Chondrocyte (in vitro differentiated cells): ENCODE measurements around the gene PRUNE1. TPM values are rescaled to one million over a fixed set of nuclear protein-coding genes. Genes with fewer than 3 reads are reported as not detected.

Source experiments
- DNase-seq: peaks from one replicate; pipeline ENCODE4 v3.0.0; 2021; ENCODE audit warnings: mixed read lengths, low spot score
- H3K27ac Mint-ChIP-seq: one replicate; pipeline ENCODE4 v1.8.0; 2021; ENCODE audit warnings: mild to moderate bottlenecking, moderate library complexity, mixed read lengths; ENCODE audit not compliant: unreplicated experiment
- H3K27me3 Mint-ChIP-seq: 2 replicates; pipeline ENCODE4 v1.8.0; 2021; ENCODE audit warnings: low read depth, mixed read lengths
- H3K36me3 Mint-ChIP-seq: 2 replicates; pipeline ENCODE4 v1.8.0; 2021; ENCODE audit warnings: low read depth, mixed read lengths
- H3K4me1 Mint-ChIP-seq: 2 replicates; pipeline ENCODE4 v1.8.0; 2021; ENCODE audit warnings: low read depth, mild to moderate bottlenecking, mixed read lengths
- H3K4me3 Mint-ChIP-seq: one replicate; pipeline ENCODE4 v1.8.0; 2021; ENCODE audit warnings: mild to moderate bottlenecking, moderate library complexity, mixed read lengths; ENCODE audit not compliant: unreplicated experiment
- H3K9me3 Mint-ChIP-seq: 2 replicates; pipeline ENCODE4 v1.8.0; 2021; ENCODE audit warnings: low read depth, mixed read lengths
- total RNA-seq: library from RNA; stranded (reverse); gene quantifications from 3 replicates; pipeline ENCODE4 v1.2.1, GENCODE V29; 2021
- TF ChIP-seq, protein P1 (sequence below): fragments of 200-600 bp; sonication (generic); IDR thresholded peaks from 2 replicates; pipeline ENCODE4 v1.5.0; 2021; ENCODE audit warnings: antibody characterized with exemption, mild to moderate bottlenecking, moderate library complexity

Gene PRUNE1
- total RNA-seq, 1 donor from 2014 or later = 14.1 TPM

DNA sequence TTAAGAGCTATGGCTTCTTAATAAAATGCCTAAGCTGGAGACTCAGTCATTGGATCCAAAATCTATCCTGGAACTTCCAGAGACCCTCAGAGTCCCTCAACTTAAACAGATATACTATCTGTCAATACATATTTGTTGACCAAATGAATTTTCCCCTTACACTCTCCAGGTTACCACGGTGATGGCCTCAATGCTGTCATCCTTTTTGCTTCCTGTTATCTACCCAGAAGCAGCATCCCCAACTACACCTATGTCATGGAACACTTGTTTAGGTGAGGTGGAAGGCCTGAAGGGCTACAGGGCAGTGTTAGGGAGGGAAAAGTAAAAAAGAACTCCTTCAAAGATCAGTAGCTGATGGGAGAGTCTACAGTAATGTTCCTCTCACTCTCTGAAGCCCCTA is 34.9 kb downstream of the PRUNE1 start:
- peaks cover 4% of the 10 kb centered on the region for H3K4me1 Mint-ChIP-seq
- no peaks in the 10 kb centered on the region for H3K27me3 Mint-ChIP-seq
- TF ChIP-seq, protein P1, sequence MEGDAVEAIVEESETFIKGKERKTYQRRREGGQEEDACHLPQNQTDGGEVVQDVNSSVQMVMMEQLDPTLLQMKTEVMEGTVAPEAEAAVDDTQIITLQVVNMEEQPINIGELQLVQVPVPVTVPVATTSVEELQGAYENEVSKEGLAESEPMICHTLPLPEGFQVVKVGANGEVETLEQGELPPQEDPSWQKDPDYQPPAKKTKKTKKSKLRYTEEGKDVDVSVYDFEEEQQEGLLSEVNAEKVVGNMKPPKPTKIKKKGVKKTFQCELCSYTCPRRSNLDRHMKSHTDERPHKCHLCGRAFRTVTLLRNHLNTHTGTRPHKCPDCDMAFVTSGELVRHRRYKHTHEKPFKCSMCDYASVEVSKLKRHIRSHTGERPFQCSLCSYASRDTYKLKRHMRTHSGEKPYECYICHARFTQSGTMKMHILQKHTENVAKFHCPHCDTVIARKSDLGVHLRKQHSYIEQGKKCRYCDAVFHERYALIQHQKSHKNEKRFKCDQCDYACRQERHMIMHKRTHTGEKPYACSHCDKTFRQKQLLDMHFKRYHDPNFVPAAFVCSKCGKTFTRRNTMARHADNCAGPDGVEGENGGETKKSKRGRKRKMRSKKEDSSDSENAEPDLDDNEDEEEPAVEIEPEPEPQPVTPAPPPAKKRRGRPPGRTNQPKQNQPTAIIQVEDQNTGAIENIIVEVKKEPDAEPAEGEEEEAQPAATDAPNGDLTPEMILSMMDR = no peak
- H3K9me3 Mint-ChIP-seq = no peaks in the 10 kb centered on the region
- peaks cover 8% of the 10 kb centered on the region for H3K36me3 Mint-ChIP-seq
- no peak for DNase-seq
- H3K4me3 Mint-ChIP-seq = no peak overlapping the region
- H3K27ac Mint-ChIP-seq = no peak overlapping the region

DNA sequence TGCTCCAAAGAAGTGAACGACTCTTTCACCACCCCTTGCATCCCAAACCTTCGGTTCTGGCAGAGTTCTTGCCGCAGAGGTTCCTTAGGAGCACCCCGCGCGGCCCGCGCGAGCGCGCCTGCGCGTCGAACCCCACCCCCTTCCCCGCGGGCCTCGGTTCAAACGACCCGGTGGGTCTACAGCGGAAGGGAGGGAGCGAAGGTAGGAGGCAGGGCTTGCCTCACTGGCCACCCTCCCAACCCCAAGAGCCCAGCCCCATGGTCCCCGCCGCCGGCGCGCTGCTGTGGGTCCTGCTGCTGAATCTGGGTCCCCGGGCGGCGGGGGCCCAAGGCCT is 39.3 kb downstream of the PRUNE1 start, which contains the start of gene C1orf56:
Gene C1orf56, plus strand, starts transcription at position 161 of the 334 bp plus-strand sequence. Its CDS starts 97 bp downstream, at position 258.
- TF ChIP-seq, protein P1 = no peak
- H3K9me3 Mint-ChIP-seq = no peaks in the 10 kb centered on the region
- H3K27ac Mint-ChIP-seq = peak within 1 kb of the TSS; percentile 95
- no peaks in the 10 kb centered on the region for H3K27me3 Mint-ChIP-seq
- peak within 1 kb of the TSS; percentile 93 for H3K4me3 Mint-ChIP-seq
- peaks cover 26% of the 10 kb centered on the region for H3K4me1 Mint-ChIP-seq
- DNase-seq = no peak
- peaks cover 11% of the 10 kb centered on the region for H3K36me3 Mint-ChIP-seq

DNA sequence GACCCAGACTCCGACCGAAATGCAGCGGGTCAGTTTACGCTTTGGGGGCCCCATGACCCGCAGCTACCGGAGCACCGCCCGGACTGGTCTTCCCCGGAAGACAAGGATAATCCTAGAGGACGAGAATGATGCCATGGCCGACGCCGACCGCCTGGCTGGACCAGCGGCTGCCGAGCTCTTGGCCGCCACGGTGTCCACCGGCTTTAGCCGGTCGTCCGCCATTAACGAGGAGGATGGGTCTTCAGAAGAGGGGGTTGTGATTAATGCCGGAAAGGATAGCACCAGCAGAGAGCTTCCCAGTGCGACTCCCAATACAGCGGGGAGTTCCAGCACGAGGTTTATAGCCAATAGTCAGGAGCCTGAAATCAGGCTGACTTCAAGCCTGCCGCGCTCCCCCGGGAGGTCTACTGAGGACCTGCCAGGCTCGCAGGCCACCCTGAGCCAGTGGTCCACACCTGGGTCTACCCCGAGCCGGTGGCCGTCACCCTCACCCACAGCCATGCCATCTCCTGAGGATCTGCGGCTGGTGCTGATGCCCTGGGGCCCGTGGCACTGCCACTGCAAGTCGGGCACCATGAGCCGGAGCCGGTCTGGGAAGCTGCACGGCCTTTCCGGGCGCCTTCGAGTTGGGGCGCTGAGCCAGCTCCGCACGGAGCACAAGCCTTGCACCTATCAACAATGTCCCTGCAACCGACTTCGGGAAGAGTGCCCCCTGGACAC is 39.8 kb downstream of the PRUNE1 start:
- Mint-ChIP-seq H3K4me1 (peaks cover 26% of the 10 kb centered on the region), H3K27ac (peak overlapping the region; percentile 95), H3K9me3 (no peaks in the 10 kb centered on the region)

DNA sequence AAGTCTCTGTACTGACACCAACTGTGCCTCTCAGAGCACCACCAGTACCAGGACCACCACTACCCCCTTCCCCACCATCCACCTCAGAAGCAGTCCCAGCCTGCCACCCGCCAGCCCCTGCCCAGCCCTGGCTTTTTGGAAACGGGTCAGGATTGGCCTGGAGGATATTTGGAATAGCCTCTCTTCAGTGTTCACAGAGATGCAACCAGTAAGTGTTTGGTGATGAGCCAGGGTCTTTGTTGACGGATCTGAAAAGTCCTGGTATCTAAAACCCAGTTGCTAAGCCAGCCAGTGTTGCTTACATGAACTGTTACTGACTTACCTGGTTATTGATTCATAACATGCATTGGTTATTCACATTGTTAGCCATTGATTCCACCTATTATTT is 40.4 kb downstream of the PRUNE1 start:
- peak overlapping the region; percentile 95 for H3K27ac Mint-ChIP-seq

More for the DNA sequence above, 39.8 kb downstream of the PRUNE1 start:
- H3K27me3 Mint-ChIP-seq = no peaks in the 10 kb centered on the region
- no peak for DNase-seq
- peaks cover 14% of the 10 kb centered on the region for H3K36me3 Mint-ChIP-seq
- TF ChIP-seq, protein P1 = peak; percentile 83
- peak overlapping the region; percentile 93 for H3K4me3 Mint-ChIP-seq

DNA sequence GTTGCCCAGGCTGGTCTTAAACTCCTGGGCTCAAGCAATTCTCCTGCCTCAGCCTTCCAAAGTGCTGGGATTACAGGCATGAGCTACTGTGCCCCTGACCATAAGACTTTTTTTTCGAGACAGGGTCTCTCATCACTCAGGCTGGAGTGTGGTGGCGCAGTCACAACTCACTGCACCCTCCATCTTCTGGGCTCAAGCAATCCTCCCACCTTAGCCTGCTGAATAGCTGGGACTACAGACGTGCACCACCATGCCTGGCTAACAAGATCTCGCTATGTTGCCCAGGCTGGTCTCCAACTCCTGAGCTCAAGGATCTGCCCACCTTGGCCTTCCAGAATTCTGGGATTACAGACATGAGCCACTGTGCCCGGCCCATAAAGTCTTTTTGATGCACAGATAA is 41.2 kb downstream of the PRUNE1 start:
- Mint-ChIP-seq H3K27ac (peak overlapping the region; percentile 95), H3K4me3 (no peak overlapping the region), H3K36me3 (peaks cover 18% of the 10 kb centered on the region)

More for the DNA sequence above, 40.4 kb downstream of the PRUNE1 start:
- H3K36me3 Mint-ChIP-seq = peaks cover 14% of the 10 kb centered on the region
- H3K4me3 Mint-ChIP-seq = peak overlapping the region; percentile 93
- no peak for DNase-seq
- no peaks in the 10 kb centered on the region for H3K27me3 Mint-ChIP-seq
- peaks cover 26% of the 10 kb centered on the region for H3K4me1 Mint-ChIP-seq
- TF ChIP-seq, protein P1 = peak; percentile 63
- H3K9me3 Mint-ChIP-seq = no peaks in the 10 kb centered on the region

More for the DNA sequence above, 41.2 kb downstream of the PRUNE1 start:
- no peak for DNase-seq
- Mint-ChIP-seq H3K9me3 (no peaks in the 10 kb centered on the region), H3K4me1 (peaks cover 26% of the 10 kb centered on the region), H3K27me3 (no peaks in the 10 kb centered on the region)
- TF ChIP-seq, protein P1 = no peak
